Measurements from ENCODE around the gene SCTR. TPM values are rescaled to one million over a fixed set of nuclear protein-coding genes. Genes with fewer than 3 reads are reported as not detected.

The SCTR gene
- total and polyA plus RNA-seq, 2 donors (not counting 1 experiment from before 2014, with no cell fraction given) = not detected

GRCh38 chr2:119415630-119416029 is 108.7 kb downstream of the SCTR start:
- TF ChIP-seq, protein P1, sequence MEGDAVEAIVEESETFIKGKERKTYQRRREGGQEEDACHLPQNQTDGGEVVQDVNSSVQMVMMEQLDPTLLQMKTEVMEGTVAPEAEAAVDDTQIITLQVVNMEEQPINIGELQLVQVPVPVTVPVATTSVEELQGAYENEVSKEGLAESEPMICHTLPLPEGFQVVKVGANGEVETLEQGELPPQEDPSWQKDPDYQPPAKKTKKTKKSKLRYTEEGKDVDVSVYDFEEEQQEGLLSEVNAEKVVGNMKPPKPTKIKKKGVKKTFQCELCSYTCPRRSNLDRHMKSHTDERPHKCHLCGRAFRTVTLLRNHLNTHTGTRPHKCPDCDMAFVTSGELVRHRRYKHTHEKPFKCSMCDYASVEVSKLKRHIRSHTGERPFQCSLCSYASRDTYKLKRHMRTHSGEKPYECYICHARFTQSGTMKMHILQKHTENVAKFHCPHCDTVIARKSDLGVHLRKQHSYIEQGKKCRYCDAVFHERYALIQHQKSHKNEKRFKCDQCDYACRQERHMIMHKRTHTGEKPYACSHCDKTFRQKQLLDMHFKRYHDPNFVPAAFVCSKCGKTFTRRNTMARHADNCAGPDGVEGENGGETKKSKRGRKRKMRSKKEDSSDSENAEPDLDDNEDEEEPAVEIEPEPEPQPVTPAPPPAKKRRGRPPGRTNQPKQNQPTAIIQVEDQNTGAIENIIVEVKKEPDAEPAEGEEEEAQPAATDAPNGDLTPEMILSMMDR (IDR thresholded peaks at IDR 0.05) = no peak
- no peak for TF ChIP-seq EZH2 (IDR thresholded peaks at IDR 0.05; ENCODE audit: borderline replicate concordance, insufficient read depth, low read depth, low read length, poor library complexity, severe bottlenecking)
- H3K27me3 ChIP-seq (replicated peaks in 1 of 4; ENCODE audit: control extremely low read depth in 1 of 4, control insufficient read depth in 3 of 4, insufficient read depth in 4 of 4, low read length in 3 of 4) = peaks cover 0 to 6% (median 0%) of the 10 kb centered on the region in 4 experiments
- Mint-ChIP-seq H3K4me1 (peaks cover 17% of the 10 kb centered on the region), H3K27me3 (peaks cover 23% of the 10 kb centered on the region), H3K9me3 (ENCODE audit: insufficient read depth) (no peaks in the 10 kb centered on the region), H3K4me3 (no peak overlapping the region), H3K27ac (no peak overlapping the region)
- ChIA-PET CTCF (interaction anchor here (1.5 kb wide), 1 partner anchor 9 kb away, joined by 4 read pairs; no protein-coding TSS in a partner anchor), POLR2A (no interaction called here)
- no peak overlapping the region for H2AFZ ChIP-seq (ENCODE audit: insufficient read depth, low read depth, low read length, poor library complexity, severe bottlenecking)
- intact Hi-C loops (cut with micrococcal nuclease) = no loop called here
- H3K9ac ChIP-seq (ENCODE audit: low read length) = no peak overlapping the region
- peaks cover 5 to 14% of the 10 kb centered on the region in 2 donors for H3K4me1 ChIP-seq (ENCODE audit: control insufficient read depth in 2 of 2, insufficient read depth in 2 of 2, low read length in 2 of 2)
- H3K36me3 ChIP-seq (replicated peaks in 1 of 2; ENCODE audit: control extremely low read depth in 1 of 2, control insufficient read depth in 1 of 2, extremely low read depth in 1 of 2, insufficient read depth in 2 of 2, low read length in 1 of 2) = no peaks in the 10 kb centered on the region
- H3K9me3 ChIP-seq (ENCODE audit: control extremely low read depth in 1 of 3, control insufficient read depth in 2 of 3, insufficient read depth in 1 of 3, low read length in 2 of 3) = peaks cover 0 to 1% (median 0%) of the 10 kb centered on the region in 3 donors
- no peak overlapping the region for H3K4me2 ChIP-seq (replicated peaks; ENCODE audit: low read depth, low read length, poor library complexity, severe bottlenecking)
- no CpG with 5 or more reads among the region's 1 CpG for WGBS (ENCODE audit: insufficient coverage)
- ATAC-seq (ENCODE audit: low read depth) = no peak
- no peak for DNase-seq
- no peaks in the 10 kb centered on the region for H3K79me2 ChIP-seq (ENCODE audit: control insufficient read depth, insufficient read depth, low read length)
- no peaks in the 10 kb centered on the region for H4K20me1 ChIP-seq (ENCODE audit: control insufficient read depth, insufficient read depth, low read length, poor library complexity, severe bottlenecking)
- H3K27ac ChIP-seq (ENCODE audit: low read length in 2 of 2) = no peak overlapping the region
- no peak overlapping the region for H3K4me3 ChIP-seq (ENCODE audit: control extremely low read depth in 1 of 5, extremely low read depth in 1 of 5, insufficient read depth in 1 of 5, low read depth in 2 of 5, low read length in 4 of 5)

- peaks cover 0 to 6% (median 0%) of the 10 kb centered on the region in 4 experiments for H3K27me3 ChIP-seq (replicated peaks in 1 of 4; ENCODE audit: control extremely low read depth in 1 of 4, control insufficient read depth in 3 of 4, insufficient read depth in 4 of 4, low read length in 3 of 4)
- H3K79me2 ChIP-seq (ENCODE audit: control insufficient read depth, insufficient read depth, low read length) = no peaks in the 10 kb centered on the region
- POLR2A ChIA-PET = no interaction called here
- Mint-ChIP-seq H3K27ac (no peak overlapping the region), H3K4me1 (peaks cover 17% of the 10 kb centered on the region), H3K9me3 (ENCODE audit: insufficient read depth) (no peaks in the 10 kb centered on the region), H3K27me3 (peaks cover 17% of the 10 kb centered on the region), H3K4me3 (no peak overlapping the region)
- H3K9ac ChIP-seq (ENCODE audit: low read length) = no peak overlapping the region
- no peaks in the 10 kb centered on the region for H3K36me3 ChIP-seq (replicated peaks in 1 of 2; ENCODE audit: control extremely low read depth in 1 of 2, control insufficient read depth in 1 of 2, extremely low read depth in 1 of 2, insufficient read depth in 2 of 2, low read length in 1 of 2)
- H3K4me3 ChIP-seq (ENCODE audit: control extremely low read depth in 1 of 5, extremely low read depth in 1 of 5, insufficient read depth in 1 of 5, low read depth in 2 of 5, low read length in 4 of 5) = no peak overlapping the region
- no peaks in the 10 kb centered on the region for H3K9me3 ChIP-seq (ENCODE audit: control extremely low read depth in 1 of 3, control insufficient read depth in 2 of 3, insufficient read depth in 1 of 3, low read length in 2 of 3)
- no peak overlapping the region for H3K4me2 ChIP-seq (replicated peaks; ENCODE audit: low read depth, low read length, poor library complexity, severe bottlenecking)
- no peak overlapping the region for H2AFZ ChIP-seq (ENCODE audit: insufficient read depth, low read depth, low read length, poor library complexity, severe bottlenecking)
- no CpG with 5 or more reads among the region's 3 CpGs for WGBS (ENCODE audit: insufficient coverage)
- CTCF ChIA-PET = interaction anchor here (0.6 to 1.5 kb wide), 3 partner anchors 9 to 171 kb away, joined by 3 to 4 read pairs (median 4); no protein-coding TSS in a partner anchor
- intact Hi-C loops (cut with micrococcal nuclease) = no loop called here
- DNase-seq (no peak), ATAC-seq (ENCODE audit: low read depth) (no peak)
- no peak overlapping the region for H3K27ac ChIP-seq (ENCODE audit: low read length in 2 of 2)
- no peaks in the 10 kb centered on the region for H4K20me1 ChIP-seq (ENCODE audit: control insufficient read depth, insufficient read depth, low read length, poor library complexity, severe bottlenecking)
- H3K4me1 ChIP-seq (ENCODE audit: control insufficient read depth in 2 of 2, insufficient read depth in 2 of 2, low read length in 2 of 2) = peaks cover 5 to 14% of the 10 kb centered on the region in 2 donors
- no peak for TF ChIP-seq EZH2 (IDR thresholded peaks at IDR 0.05; ENCODE audit: borderline replicate concordance, insufficient read depth, low read depth, low read length, poor library complexity, severe bottlenecking)
- TF ChIP-seq, protein P1 (IDR thresholded peaks at IDR 0.05) = no peak
These were observed 109.4 kb downstream of the SCTR start for GRCh38 chr2:119414894-119415293.
